WTC11 (cell line): ENCODE measurements around the gene NEU2. TPM values are rescaled to one million over a fixed set of nuclear protein-coding genes. Genes with fewer than 3 reads are reported as not detected.

ENCODE experiments used
- ATAC-seq: fragments of 200-7000 bp; cut with Tn5 transposase; 2 replicates; pipeline ENCODE4 v1.10.0; 2021; ENCODE audit warnings: mild to moderate bottlenecking, moderate library complexity
- CTCF ChIA-PET: fragments of 300-600 bp; sonication (Branson Sonifier 250); formaldehyde crosslinking; loops from one replicate; lab custom pipeline; 2021; ENCODE audit warnings: antibody characterized with exemption; lab: Charles Lee
- POLR2A ChIA-PET: fragments of 350-600 bp; sonication (Branson Sonifier 250); formaldehyde crosslinking; loops from one replicate; lab custom pipeline; 2021; ENCODE audit warnings: antibody characterized with exemption; lab: Charles Lee
- DNase-seq: peaks from one replicate; pipeline ENCODE4 v3.0.0; 2021; ENCODE audit warnings: low spot score
- H3K27ac Mint-ChIP-seq: 2 replicates; pipeline ENCODE4 v1.8.0; 2021; ENCODE audit warnings: mixed read lengths
- H3K27me3 Mint-ChIP-seq: 2 replicates; pipeline ENCODE4 v1.8.0; 2021; ENCODE audit warnings: low read depth, mild to moderate bottlenecking, moderate library complexity, mixed read lengths
- H3K36me3 Mint-ChIP-seq: 2 replicates; pipeline ENCODE4 v1.8.0; 2021; ENCODE audit warnings: mixed read lengths
- H3K4me1 Mint-ChIP-seq: 2 replicates; pipeline ENCODE4 v1.8.0; 2022; ENCODE audit warnings: mixed read lengths
- H3K4me3 Mint-ChIP-seq: 2 replicates; pipeline ENCODE4 v1.8.0; 2021; ENCODE audit warnings: mild to moderate bottlenecking, moderate library complexity, mixed read lengths
- H3K9me3 Mint-ChIP-seq: 2 replicates; pipeline ENCODE4 v1.8.0; 2021; ENCODE audit warnings: mixed read lengths
- CREB1 ChIP-seq: sonication (generic); formaldehyde crosslinking; IDR thresholded peaks from 2 replicates; pipeline ENCODE4 v1.8.0; 2023; ENCODE audit warnings: mild to moderate bottlenecking, missing genetic modification reagents
- ESRRA ChIP-seq: sonication (generic); formaldehyde crosslinking; IDR thresholded peaks from 2 replicates; pipeline ENCODE4 v1.8.1; 2022; ENCODE audit warnings: mild to moderate bottlenecking, missing genetic modification reagents, borderline replicate concordance
- ETV6 ChIP-seq: sonication (generic); formaldehyde crosslinking; IDR thresholded peaks from 2 replicates; pipeline ENCODE4 v1.8.1; 2022; ENCODE audit warnings: mild to moderate bottlenecking, missing genetic modification reagents
- FOXK1 ChIP-seq: sonication (generic); formaldehyde crosslinking; IDR thresholded peaks from 2 replicates; pipeline ENCODE4 v1.8.0; 2022; ENCODE audit warnings: mild to moderate bottlenecking, moderate library complexity, missing genetic modification reagents
- GTF2I ChIP-seq: fragments of 250-450 bp; sonication (Bioruptor Pico); conservative IDR thresholded peaks from 2 replicates; pipeline ENCODE4 v1.4.0; 2021; ENCODE audit warnings: mild to moderate bottlenecking
- HMGA2 ChIP-seq: fragments of 250-450 bp; sonication (Bioruptor Pico); IDR thresholded peaks from 2 replicates; pipeline ENCODE4 v1.4.0; 2021; ENCODE audit warnings: mild to moderate bottlenecking, moderate library complexity
- JAZF1 ChIP-seq: fragments of 250-450 bp; sonication (Bioruptor Pico); IDR thresholded peaks from 2 replicates; pipeline ENCODE4 v1.9.0; 2021; ENCODE audit warnings: moderate library complexity, mild to moderate bottlenecking, inconsistent platforms
- NFATC4 ChIP-seq: fragments of 250-450 bp; sonication (Bioruptor Pico); IDR thresholded peaks from 2 replicates; pipeline ENCODE4 v1.9.0; 2021; ENCODE audit warnings: mild to moderate bottlenecking
- NR1H2 ChIP-seq: sonication (generic); formaldehyde crosslinking; IDR thresholded peaks from 2 replicates; pipeline ENCODE4 v1.9.0; 2021; ENCODE audit warnings: mild to moderate bottlenecking, moderate library complexity, missing genetic modification reagents
- RORB ChIP-seq: fragments of 250-450 bp; sonication (Bioruptor Pico); IDR thresholded peaks from 2 replicates; pipeline ENCODE4 v1.9.0; 2021; ENCODE audit warnings: mild to moderate bottlenecking
- ZBTB21 ChIP-seq: sonication (generic); formaldehyde crosslinking; IDR thresholded peaks from 2 replicates; pipeline ENCODE4 v1.8.1; 2023; ENCODE audit warnings: mild to moderate bottlenecking, missing genetic modification reagents, borderline replicate concordance
- ZNF121 ChIP-seq: sonication (generic); formaldehyde crosslinking; IDR thresholded peaks from 2 replicates; pipeline ENCODE4 v1.8.0; 2023; ENCODE audit warnings: missing genetic modification reagents
- ZNF219 ChIP-seq: sonication (generic); formaldehyde crosslinking; IDR thresholded peaks from 2 replicates; pipeline ENCODE4 v1.8.0; 2023; ENCODE audit warnings: missing genetic modification reagents, mild to moderate bottlenecking, borderline replicate concordance
- ZNF317 ChIP-seq: sonication (generic); formaldehyde crosslinking; IDR thresholded peaks from 2 replicates; pipeline ENCODE4 v1.8.1; 2023; ENCODE audit warnings: low read depth, mild to moderate bottlenecking, moderate library complexity, missing genetic modification reagents, borderline replicate concordance
- ZNF396 ChIP-seq: fragments of 250-450 bp; sonication (Bioruptor Pico); IDR thresholded peaks from 2 replicates; pipeline ENCODE4 v1.8.0; 2021; ENCODE audit warnings: mild to moderate bottlenecking, moderate library complexity, borderline replicate concordance
- ZNF671 ChIP-seq: fragments of 250-450 bp; sonication (Bioruptor Pico); IDR thresholded peaks from 2 replicates; pipeline ENCODE4 v1.8.0; 2021; ENCODE audit warnings: mild to moderate bottlenecking
- total RNA-seq: library from RNA; stranded (reverse); gene quantifications from 3 replicates; pipeline ENCODE4 v1.2.3, GENCODE V29; 2021
- TF ChIP-seq, protein P1 (sequence below): sonication (generic); formaldehyde crosslinking; IDR thresholded peaks from 2 replicates; pipeline ENCODE4 v1.8.1; 2022; ENCODE audit warnings: missing genetic modification reagents, borderline replicate concordance
- TF ChIP-seq, protein P2 (sequence below): sonication (generic); formaldehyde crosslinking; IDR thresholded peaks from 2 replicates; pipeline ENCODE4 v1.8.1; 2022; ENCODE audit warnings: low read depth, missing genetic modification reagents, borderline replicate concordance
- TF ChIP-seq, protein P3 (sequence below): sonication (generic); formaldehyde crosslinking; IDR thresholded peaks from 2 replicates; pipeline ENCODE4 v1.8.0; 2023; ENCODE audit warnings: missing genetic modification reagents
- TF ChIP-seq, protein P4 (sequence below): fragments of 250-450 bp; sonication (Bioruptor Pico); IDR thresholded peaks from 2 replicates; pipeline ENCODE4 v1.9.0; 2021; ENCODE audit warnings: mild to moderate bottlenecking, borderline replicate concordance
- TF ChIP-seq, protein P5 (sequence below): fragments of 250-450 bp; sonication (Bioruptor Pico); IDR thresholded peaks from 2 replicates; pipeline ENCODE4 v1.8.0; 2021; ENCODE audit warnings: mild to moderate bottlenecking
- TF ChIP-seq, protein P6 (sequence below): fragments of 250-450 bp; sonication (Bioruptor Pico); IDR thresholded peaks from 2 replicates; pipeline ENCODE4 v1.9.0; 2021; ENCODE audit warnings: mild to moderate bottlenecking
- TF ChIP-seq, protein P7 (sequence below): sonication (generic); formaldehyde crosslinking; IDR thresholded peaks from 2 replicates; pipeline ENCODE4 v1.8.0; 2022; ENCODE audit warnings: missing genetic modification reagents

NEU2 gene
- total RNA-seq, 1 experiment from 2014 or later, result not detected

DNA sequence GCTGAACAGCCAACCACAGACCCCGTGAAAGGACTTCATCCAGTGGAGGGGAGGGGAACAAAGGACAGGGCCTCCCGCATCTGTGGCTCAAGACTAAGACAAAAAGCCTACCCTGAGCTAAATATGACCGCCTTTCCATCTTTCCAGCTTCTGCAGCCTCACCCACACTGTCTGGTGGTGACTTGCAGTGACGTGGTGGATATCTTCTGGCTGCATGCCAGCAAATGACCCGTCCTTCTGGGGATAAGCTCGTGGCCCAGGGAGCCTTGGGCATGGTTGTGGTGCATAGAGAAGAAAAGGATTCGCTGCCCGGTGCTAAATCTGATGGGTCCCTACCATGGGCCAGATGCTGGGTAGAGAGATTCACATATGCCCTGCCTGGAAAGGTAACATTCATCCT is 10.7 kb upstream of the NEU2 start:
- CTCF ChIA-PET, result interaction anchor here (0.8 kb wide), 1 partner anchor 39 kb away, joined by 3 read pairs; no protein-coding TSS in a partner anchor
- no peaks in the 10 kb centered on the region for H3K9me3 Mint-ChIP-seq
- H3K36me3 Mint-ChIP-seq, result no peaks in the 10 kb centered on the region
- no peaks in the 10 kb centered on the region; the same call in 1 of the 2 replicates for H3K27me3 Mint-ChIP-seq
- no peak overlapping the region for H3K27ac Mint-ChIP-seq
- no peak for ATAC-seq
- TF ChIP-seq NFATC4 (CRISPR knock-in tag) (no peak), ZNF671 (no peak), NR1H2 (no peak), FOXK1 (CRISPR knock-in tag) (no peak), HMGA2 (no peak), ETV6 (CRISPR knock-in tag) (no peak), ZNF396 (CRISPR knock-in tag) (no peak), CREB1 (CRISPR knock-in tag) (no peak)
- TF ChIP-seq, protein P1, sequence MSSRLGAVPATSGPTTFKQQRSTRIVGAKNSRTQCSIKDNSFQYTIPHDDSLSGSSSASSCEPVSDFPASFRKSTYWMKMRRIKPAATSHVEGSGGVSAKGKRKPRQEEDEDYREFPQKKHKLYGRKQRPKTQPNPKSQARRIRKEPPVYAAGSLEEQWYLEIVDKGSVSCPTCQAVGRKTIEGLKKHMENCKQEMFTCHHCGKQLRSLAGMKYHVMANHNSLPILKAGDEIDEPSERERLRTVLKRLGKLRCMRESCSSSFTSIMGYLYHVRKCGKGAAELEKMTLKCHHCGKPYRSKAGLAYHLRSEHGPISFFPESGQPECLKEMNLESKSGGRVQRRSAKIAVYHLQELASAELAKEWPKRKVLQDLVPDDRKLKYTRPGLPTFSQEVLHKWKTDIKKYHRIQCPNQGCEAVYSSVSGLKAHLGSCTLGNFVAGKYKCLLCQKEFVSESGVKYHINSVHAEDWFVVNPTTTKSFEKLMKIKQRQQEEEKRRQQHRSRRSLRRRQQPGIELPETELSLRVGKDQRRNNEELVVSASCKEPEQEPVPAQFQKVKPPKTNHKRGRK (CRISPR knock-in tag), result no peak
- TF ChIP-seq, protein P2, sequence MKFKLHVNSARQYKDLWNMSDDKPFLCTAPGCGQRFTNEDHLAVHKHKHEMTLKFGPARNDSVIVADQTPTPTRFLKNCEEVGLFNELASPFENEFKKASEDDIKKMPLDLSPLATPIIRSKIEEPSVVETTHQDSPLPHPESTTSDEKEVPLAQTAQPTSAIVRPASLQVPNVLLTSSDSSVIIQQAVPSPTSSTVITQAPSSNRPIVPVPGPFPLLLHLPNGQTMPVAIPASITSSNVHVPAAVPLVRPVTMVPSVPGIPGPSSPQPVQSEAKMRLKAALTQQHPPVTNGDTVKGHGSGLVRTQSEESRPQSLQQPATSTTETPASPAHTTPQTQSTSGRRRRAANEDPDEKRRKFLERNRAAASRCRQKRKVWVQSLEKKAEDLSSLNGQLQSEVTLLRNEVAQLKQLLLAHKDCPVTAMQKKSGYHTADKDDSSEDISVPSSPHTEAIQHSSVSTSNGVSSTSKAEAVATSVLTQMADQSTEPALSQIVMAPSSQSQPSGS (CRISPR knock-in tag), result no peak
- TF ChIP-seq, protein P3, sequence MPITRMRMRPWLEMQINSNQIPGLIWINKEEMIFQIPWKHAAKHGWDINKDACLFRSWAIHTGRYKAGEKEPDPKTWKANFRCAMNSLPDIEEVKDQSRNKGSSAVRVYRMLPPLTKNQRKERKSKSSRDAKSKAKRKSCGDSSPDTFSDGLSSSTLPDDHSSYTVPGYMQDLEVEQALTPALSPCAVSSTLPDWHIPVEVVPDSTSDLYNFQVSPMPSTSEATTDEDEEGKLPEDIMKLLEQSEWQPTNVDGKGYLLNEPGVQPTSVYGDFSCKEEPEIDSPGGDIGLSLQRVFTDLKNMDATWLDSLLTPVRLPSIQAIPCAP (CRISPR knock-in tag), result no peak
- TF ChIP-seq, protein P4, sequence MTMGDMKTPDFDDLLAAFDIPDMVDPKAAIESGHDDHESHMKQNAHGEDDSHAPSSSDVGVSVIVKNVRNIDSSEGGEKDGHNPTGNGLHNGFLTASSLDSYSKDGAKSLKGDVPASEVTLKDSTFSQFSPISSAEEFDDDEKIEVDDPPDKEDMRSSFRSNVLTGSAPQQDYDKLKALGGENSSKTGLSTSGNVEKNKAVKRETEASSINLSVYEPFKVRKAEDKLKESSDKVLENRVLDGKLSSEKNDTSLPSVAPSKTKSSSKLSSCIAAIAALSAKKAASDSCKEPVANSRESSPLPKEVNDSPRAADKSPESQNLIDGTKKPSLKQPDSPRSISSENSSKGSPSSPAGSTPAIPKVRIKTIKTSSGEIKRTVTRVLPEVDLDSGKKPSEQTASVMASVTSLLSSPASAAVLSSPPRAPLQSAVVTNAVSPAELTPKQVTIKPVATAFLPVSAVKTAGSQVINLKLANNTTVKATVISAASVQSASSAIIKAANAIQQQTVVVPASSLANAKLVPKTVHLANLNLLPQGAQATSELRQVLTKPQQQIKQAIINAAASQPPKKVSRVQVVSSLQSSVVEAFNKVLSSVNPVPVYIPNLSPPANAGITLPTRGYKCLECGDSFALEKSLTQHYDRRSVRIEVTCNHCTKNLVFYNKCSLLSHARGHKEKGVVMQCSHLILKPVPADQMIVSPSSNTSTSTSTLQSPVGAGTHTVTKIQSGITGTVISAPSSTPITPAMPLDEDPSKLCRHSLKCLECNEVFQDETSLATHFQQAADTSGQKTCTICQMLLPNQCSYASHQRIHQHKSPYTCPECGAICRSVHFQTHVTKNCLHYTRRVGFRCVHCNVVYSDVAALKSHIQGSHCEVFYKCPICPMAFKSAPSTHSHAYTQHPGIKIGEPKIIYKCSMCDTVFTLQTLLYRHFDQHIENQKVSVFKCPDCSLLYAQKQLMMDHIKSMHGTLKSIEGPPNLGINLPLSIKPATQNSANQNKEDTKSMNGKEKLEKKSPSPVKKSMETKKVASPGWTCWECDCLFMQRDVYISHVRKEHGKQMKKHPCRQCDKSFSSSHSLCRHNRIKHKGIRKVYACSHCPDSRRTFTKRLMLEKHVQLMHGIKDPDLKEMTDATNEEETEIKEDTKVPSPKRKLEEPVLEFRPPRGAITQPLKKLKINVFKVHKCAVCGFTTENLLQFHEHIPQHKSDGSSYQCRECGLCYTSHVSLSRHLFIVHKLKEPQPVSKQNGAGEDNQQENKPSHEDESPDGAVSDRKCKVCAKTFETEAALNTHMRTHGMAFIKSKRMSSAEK (CRISPR knock-in tag), result no peak
- TF ChIP-seq, protein P5, sequence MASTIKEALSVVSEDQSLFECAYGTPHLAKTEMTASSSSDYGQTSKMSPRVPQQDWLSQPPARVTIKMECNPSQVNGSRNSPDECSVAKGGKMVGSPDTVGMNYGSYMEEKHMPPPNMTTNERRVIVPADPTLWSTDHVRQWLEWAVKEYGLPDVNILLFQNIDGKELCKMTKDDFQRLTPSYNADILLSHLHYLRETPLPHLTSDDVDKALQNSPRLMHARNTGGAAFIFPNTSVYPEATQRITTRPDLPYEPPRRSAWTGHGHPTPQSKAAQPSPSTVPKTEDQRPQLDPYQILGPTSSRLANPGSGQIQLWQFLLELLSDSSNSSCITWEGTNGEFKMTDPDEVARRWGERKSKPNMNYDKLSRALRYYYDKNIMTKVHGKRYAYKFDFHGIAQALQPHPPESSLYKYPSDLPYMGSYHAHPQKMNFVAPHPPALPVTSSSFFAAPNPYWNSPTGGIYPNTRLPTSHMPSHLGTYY, result no peak
- TF ChIP-seq, all 79 proteins: peak for 0
- POLR2A ChIA-PET, result no interaction called here
- DNase-seq, result no peak
- Mint-ChIP-seq H3K4me3 (no peak overlapping the region), H3K4me1 (peaks cover 7% of the 10 kb centered on the region)

DNA sequence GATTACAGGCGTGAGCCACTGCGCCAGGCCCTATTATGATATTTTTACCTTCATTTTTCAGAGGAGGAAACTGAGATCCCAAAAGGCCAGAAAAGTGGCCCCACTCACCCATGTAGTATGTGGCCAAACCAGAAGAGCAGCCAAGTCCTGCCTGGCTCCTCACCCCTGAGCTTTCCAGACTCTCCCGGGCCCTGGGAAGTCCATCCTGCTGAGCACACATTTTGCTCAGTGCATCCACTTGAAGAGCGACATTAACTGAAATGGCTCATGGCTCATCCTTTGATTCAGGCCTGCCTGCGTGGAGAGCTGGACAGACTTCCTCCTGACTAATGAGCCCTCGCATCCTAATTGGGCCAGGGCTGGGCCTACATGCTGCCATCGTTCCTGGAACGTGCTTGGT is 9.9 kb upstream of the NEU2 start:
- no peak overlapping the region for H3K27ac Mint-ChIP-seq
- TF ChIP-seq, protein P6, sequence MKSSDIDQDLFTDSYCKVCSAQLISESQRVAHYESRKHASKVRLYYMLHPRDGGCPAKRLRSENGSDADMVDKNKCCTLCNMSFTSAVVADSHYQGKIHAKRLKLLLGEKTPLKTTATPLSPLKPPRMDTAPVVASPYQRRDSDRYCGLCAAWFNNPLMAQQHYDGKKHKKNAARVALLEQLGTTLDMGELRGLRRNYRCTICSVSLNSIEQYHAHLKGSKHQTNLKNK (CRISPR knock-in tag), result no peak
- no peak for TF ChIP-seq ZNF121 (CRISPR knock-in tag)
- TF ChIP-seq ZNF317 (CRISPR knock-in tag), result no peak
- no peak for TF ChIP-seq GTF2I
- TF ChIP-seq, protein P7, sequence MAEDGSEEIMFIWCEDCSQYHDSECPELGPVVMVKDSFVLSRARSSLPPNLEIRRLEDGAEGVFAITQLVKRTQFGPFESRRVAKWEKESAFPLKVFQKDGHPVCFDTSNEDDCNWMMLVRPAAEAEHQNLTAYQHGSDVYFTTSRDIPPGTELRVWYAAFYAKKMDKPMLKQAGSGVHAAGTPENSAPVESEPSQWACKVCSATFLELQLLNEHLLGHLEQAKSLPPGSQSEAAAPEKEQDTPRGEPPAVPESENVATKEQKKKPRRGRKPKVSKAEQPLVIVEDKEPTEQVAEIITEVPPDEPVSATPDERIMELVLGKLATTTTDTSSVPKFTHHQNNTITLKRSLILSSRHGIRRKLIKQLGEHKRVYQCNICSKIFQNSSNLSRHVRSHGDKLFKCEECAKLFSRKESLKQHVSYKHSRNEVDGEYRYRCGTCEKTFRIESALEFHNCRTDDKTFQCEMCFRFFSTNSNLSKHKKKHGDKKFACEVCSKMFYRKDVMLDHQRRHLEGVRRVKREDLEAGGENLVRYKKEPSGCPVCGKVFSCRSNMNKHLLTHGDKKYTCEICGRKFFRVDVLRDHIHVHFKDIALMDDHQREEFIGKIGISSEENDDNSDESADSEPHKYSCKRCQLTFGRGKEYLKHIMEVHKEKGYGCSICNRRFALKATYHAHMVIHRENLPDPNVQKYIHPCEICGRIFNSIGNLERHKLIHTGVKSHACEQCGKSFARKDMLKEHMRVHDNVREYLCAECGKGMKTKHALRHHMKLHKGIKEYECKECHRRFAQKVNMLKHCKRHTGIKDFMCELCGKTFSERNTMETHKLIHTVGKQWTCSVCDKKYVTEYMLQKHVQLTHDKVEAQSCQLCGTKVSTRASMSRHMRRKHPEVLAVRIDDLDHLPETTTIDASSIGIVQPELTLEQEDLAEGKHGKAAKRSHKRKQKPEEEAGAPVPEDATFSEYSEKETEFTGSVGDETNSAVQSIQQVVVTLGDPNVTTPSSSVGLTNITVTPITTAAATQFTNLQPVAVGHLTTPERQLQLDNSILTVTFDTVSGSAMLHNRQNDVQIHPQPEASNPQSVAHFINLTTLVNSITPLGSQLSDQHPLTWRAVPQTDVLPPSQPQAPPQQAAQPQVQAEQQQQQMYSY, result no peak
- TF ChIP-seq ESRRA (CRISPR knock-in tag), result no peak
- no peak for TF ChIP-seq ZBTB21 (CRISPR knock-in tag)
- no peak for TF ChIP-seq RORB (CRISPR knock-in tag)
- no peak for TF ChIP-seq ZNF219 (CRISPR knock-in tag)
- no peak for TF ChIP-seq JAZF1 (CRISPR knock-in tag)
- TF ChIP-seq, all 79 proteins: peak for 0
- H3K4me1 Mint-ChIP-seq, result peaks cover 7% of the 10 kb centered on the region
- DNase-seq (no peak), ATAC-seq (no peak)
- POLR2A ChIA-PET, result no interaction called here
- CTCF ChIA-PET, result no interaction called here
- H3K4me3 Mint-ChIP-seq, result no peak overlapping the region
- no peaks in the 10 kb centered on the region; the same call in 1 of the 2 replicates for H3K27me3 Mint-ChIP-seq
- no peaks in the 10 kb centered on the region for H3K36me3 Mint-ChIP-seq
- H3K9me3 Mint-ChIP-seq, result no peaks in the 10 kb centered on the region
